ENCODE results near the gene GOLT1A.

The GOLT1A gene

GRCh38 chr1:204171751-204172178, 42.0 kb downstream of the GOLT1A start:
- no peak overlapping the region for H3K27ac ChIP-seq (ENCODE audit: low read length)
- no peak overlapping the region for H3K4me3 ChIP-seq (ENCODE audit: low read length in 2 of 2)
- no peaks in the 10 kb centered on the region for H3K36me3 ChIP-seq (ENCODE audit: control insufficient read depth in 2 of 2, insufficient read depth in 2 of 2, low read length in 2 of 2)
- no peak overlapping the region for H3K9ac ChIP-seq (ENCODE audit: low read length in 2 of 2)
- peaks cover 4 to 7% of the 10 kb centered on the region in 2 donors for H3K27me3 ChIP-seq (ENCODE audit: control insufficient read depth in 1 of 2, insufficient read depth in 2 of 2, low read length in 2 of 2)
- H3K9me3 ChIP-seq (ENCODE audit: control insufficient read depth in 2 of 2, low read length in 2 of 2), result peaks cover 0 to 11% of the 10 kb centered on the region in 2 donors
- H3K4me1 ChIP-seq (ENCODE audit: control insufficient read depth, insufficient read depth, low read length), result no peaks in the 10 kb centered on the region

- no peak overlapping the region for H3K27ac ChIP-seq (ENCODE audit: low read length)
- H3K4me1 ChIP-seq (ENCODE audit: control insufficient read depth, insufficient read depth, low read length), result no peaks in the 10 kb centered on the region
- peaks cover 4 to 7% of the 10 kb centered on the region in 2 donors for H3K27me3 ChIP-seq (ENCODE audit: control insufficient read depth in 1 of 2, insufficient read depth in 2 of 2, low read length in 2 of 2)
- H3K36me3 ChIP-seq (ENCODE audit: control insufficient read depth in 2 of 2, insufficient read depth in 2 of 2, low read length in 2 of 2), result no peaks in the 10 kb centered on the region
- H3K9me3 ChIP-seq (ENCODE audit: control insufficient read depth in 2 of 2, low read length in 2 of 2), result peaks cover 0 to 11% of the 10 kb centered on the region in 2 donors
- no peak overlapping the region for H3K4me3 ChIP-seq (ENCODE audit: low read length in 2 of 2)
- no peak overlapping the region for H3K9ac ChIP-seq (ENCODE audit: low read length in 2 of 2)
These were observed 43.2 kb downstream of the GOLT1A start for GRCh38 chr1:204170494-204171155.

GRCh38 chr1:204169858-204170257, 43.9 kb downstream of the GOLT1A start:
- H3K36me3 ChIP-seq (ENCODE audit: control insufficient read depth in 2 of 2, insufficient read depth in 2 of 2, low read length in 2 of 2), result no peaks in the 10 kb centered on the region
- no peak overlapping the region for H3K27ac ChIP-seq (ENCODE audit: low read length)
- no peak overlapping the region for H3K4me3 ChIP-seq (ENCODE audit: low read length in 2 of 2)
- peaks cover 0 to 11% of the 10 kb centered on the region in 2 donors for H3K9me3 ChIP-seq (ENCODE audit: control insufficient read depth in 2 of 2, low read length in 2 of 2)
- H3K9ac ChIP-seq (ENCODE audit: low read length in 2 of 2), result no peak overlapping the region
- H3K4me1 ChIP-seq (ENCODE audit: control insufficient read depth, insufficient read depth, low read length), result no peaks in the 10 kb centered on the region
- peaks cover 3 to 4% of the 10 kb centered on the region in 2 donors for H3K27me3 ChIP-seq (ENCODE audit: control insufficient read depth in 1 of 2, insufficient read depth in 2 of 2, low read length in 2 of 2)

- Histone ChIP-seq H3K27me3 (ENCODE audit: control insufficient read depth in 1 of 2, insufficient read depth in 2 of 2, low read length in 2 of 2) (peaks cover 3 to 4% of the 10 kb centered on the region in 2 donors), H3K9ac (ENCODE audit: low read length in 2 of 2) (no peak overlapping the region), H3K36me3 (ENCODE audit: control insufficient read depth in 2 of 2, insufficient read depth in 2 of 2, low read length in 2 of 2) (no peaks in the 10 kb centered on the region), H3K27ac (ENCODE audit: low read length) (no peak overlapping the region), H3K9me3 (ENCODE audit: control insufficient read depth in 2 of 2, low read length in 2 of 2) (peaks cover 0 to 11% of the 10 kb centered on the region in 2 donors), H3K4me3 (ENCODE audit: low read length in 2 of 2) (no peak overlapping the region), H3K4me1 (ENCODE audit: control insufficient read depth, insufficient read depth, low read length) (peaks cover 1% of the 10 kb centered on the region)
These were observed 46.1 kb downstream of the GOLT1A start for GRCh38 chr1:204167730-204168129.

- Histone ChIP-seq H3K27ac (ENCODE audit: low read length) (no peak within 1 kb of the TSS), H3K4me1 (ENCODE audit: control insufficient read depth, insufficient read depth, low read length) (peaks cover 6% of the 10 kb centered on the region), H3K4me3 (ENCODE audit: low read length in 2 of 2) (no peak within 1 kb of the TSS), H3K9ac (ENCODE audit: low read length in 2 of 2) (no peak within 1 kb of the TSS), H3K36me3 (ENCODE audit: control insufficient read depth in 2 of 2, insufficient read depth in 2 of 2, low read length in 2 of 2) (no peaks in the 10 kb centered on the region), H3K9me3 (ENCODE audit: control insufficient read depth in 2 of 2, low read length in 2 of 2) (peaks cover 0 to 11% of the 10 kb centered on the region in 2 donors), H3K27me3 (ENCODE audit: control insufficient read depth in 1 of 2, insufficient read depth in 2 of 2, low read length in 2 of 2) (peaks cover 0 to 10% of the 10 kb centered on the region in 2 donors)
These were observed 47.6 kb downstream of the GOLT1A start, which contains the start of gene REN for GRCh38 chr1:204166219-204166618. Gene REN (minus strand): TSS chr1:204166337. CDS start chr1:204166293, 44 bp downstream.

- H3K27me3 ChIP-seq (ENCODE audit: control insufficient read depth in 1 of 2, insufficient read depth in 2 of 2, low read length in 2 of 2), result peaks cover 6 to 13% of the 10 kb centered on the region in 2 donors
- no peak overlapping the region for H3K9ac ChIP-seq (ENCODE audit: low read length in 2 of 2)
- no peaks in the 10 kb centered on the region for H3K36me3 ChIP-seq (ENCODE audit: control insufficient read depth in 2 of 2, insufficient read depth in 2 of 2, low read length in 2 of 2)
- H3K4me3 ChIP-seq (ENCODE audit: low read length in 2 of 2), result no peak overlapping the region
- peaks cover 6% of the 10 kb centered on the region for H3K4me1 ChIP-seq (ENCODE audit: control insufficient read depth, insufficient read depth, low read length)
- no peak overlapping the region for H3K27ac ChIP-seq (ENCODE audit: low read length)
- H3K9me3 ChIP-seq (ENCODE audit: control insufficient read depth in 2 of 2, low read length in 2 of 2), result no peaks in the 10 kb centered on the region
These were observed 51.2 kb downstream of the GOLT1A start for GRCh38 chr1:204162494-204163074.

GRCh38 chr1:204161609-204162493, 51.9 kb downstream of the GOLT1A start:
- H3K9ac ChIP-seq (ENCODE audit: low read length in 2 of 2), result no peak overlapping the region

GRCh38 chr1:204157962-204158361, 55.8 kb downstream of the GOLT1A start:
- Histone ChIP-seq H3K4me1 (ENCODE audit: control insufficient read depth, insufficient read depth, low read length) (peaks cover 6% of the 10 kb centered on the region), H3K27me3 (ENCODE audit: control insufficient read depth in 1 of 2, insufficient read depth in 2 of 2, low read length in 2 of 2) (peaks cover 11 to 12% of the 10 kb centered on the region in 2 donors), H3K9ac (ENCODE audit: low read length in 2 of 2) (no peak overlapping the region), H3K4me3 (ENCODE audit: low read length in 2 of 2) (no peak overlapping the region), H3K27ac (ENCODE audit: low read length) (no peak overlapping the region), H3K9me3 (ENCODE audit: control insufficient read depth in 2 of 2, low read length in 2 of 2) (no peaks in the 10 kb centered on the region), H3K36me3 (ENCODE audit: control insufficient read depth in 2 of 2, insufficient read depth in 2 of 2, low read length in 2 of 2) (no peaks in the 10 kb centered on the region)

More at GRCh38 chr1:204161609-204162493, 51.9 kb downstream of the GOLT1A start:
- peaks cover 6 to 14% of the 10 kb centered on the region in 2 donors for H3K27me3 ChIP-seq (ENCODE audit: control insufficient read depth in 1 of 2, insufficient read depth in 2 of 2, low read length in 2 of 2)
- no peak overlapping the region for H3K27ac ChIP-seq (ENCODE audit: low read length)
- H3K4me1 ChIP-seq (ENCODE audit: control insufficient read depth, insufficient read depth, low read length), result peaks cover 6% of the 10 kb centered on the region
- H3K9me3 ChIP-seq (ENCODE audit: control insufficient read depth in 2 of 2, low read length in 2 of 2), result no peaks in the 10 kb centered on the region
- H3K36me3 ChIP-seq (ENCODE audit: control insufficient read depth in 2 of 2, insufficient read depth in 2 of 2, low read length in 2 of 2), result no peaks in the 10 kb centered on the region
- H3K4me3 ChIP-seq (ENCODE audit: low read length in 2 of 2), result no peak overlapping the region

GRCh38 chr1:204155881-204156280, 57.9 kb downstream of the GOLT1A start:
- H3K27me3 ChIP-seq (ENCODE audit: control insufficient read depth in 1 of 2, insufficient read depth in 2 of 2, low read length in 2 of 2), result peaks cover 3 to 22% of the 10 kb centered on the region in 2 donors
- no peaks in the 10 kb centered on the region for H3K36me3 ChIP-seq (ENCODE audit: control insufficient read depth in 2 of 2, insufficient read depth in 2 of 2, low read length in 2 of 2)
- no peak overlapping the region for H3K4me3 ChIP-seq (ENCODE audit: low read length in 2 of 2)
- H3K27ac ChIP-seq (ENCODE audit: low read length), result no peak overlapping the region
- H3K9ac ChIP-seq (ENCODE audit: low read length in 2 of 2), result no peak overlapping the region
- H3K4me1 ChIP-seq (ENCODE audit: control insufficient read depth, insufficient read depth, low read length), result peaks cover 13% of the 10 kb centered on the region
- no peaks in the 10 kb centered on the region for H3K9me3 ChIP-seq (ENCODE audit: control insufficient read depth in 2 of 2, low read length in 2 of 2)

- Histone ChIP-seq H3K27me3 (ENCODE audit: control insufficient read depth in 1 of 2, insufficient read depth in 2 of 2, low read length in 2 of 2) (peaks cover 2 to 17% of the 10 kb centered on the region in 2 donors), H3K4me1 (ENCODE audit: control insufficient read depth, insufficient read depth, low read length) (peaks cover 13% of the 10 kb centered on the region), H3K4me3 (ENCODE audit: low read length in 2 of 2) (no peak overlapping the region), H3K9ac (ENCODE audit: low read length in 2 of 2) (no peak overlapping the region), H3K9me3 (ENCODE audit: control insufficient read depth in 2 of 2, low read length in 2 of 2) (no peaks in the 10 kb centered on the region), H3K27ac (ENCODE audit: low read length) (no peak overlapping the region), H3K36me3 (ENCODE audit: control insufficient read depth in 2 of 2, insufficient read depth in 2 of 2, low read length in 2 of 2) (no peaks in the 10 kb centered on the region)
These were observed 59.1 kb downstream of the GOLT1A start for GRCh38 chr1:204154568-204155255.

Measured in stomach smooth muscle (tissue), 2 donors.